Measurements from ENCODE around the gene GEMIN8.

DNA sequence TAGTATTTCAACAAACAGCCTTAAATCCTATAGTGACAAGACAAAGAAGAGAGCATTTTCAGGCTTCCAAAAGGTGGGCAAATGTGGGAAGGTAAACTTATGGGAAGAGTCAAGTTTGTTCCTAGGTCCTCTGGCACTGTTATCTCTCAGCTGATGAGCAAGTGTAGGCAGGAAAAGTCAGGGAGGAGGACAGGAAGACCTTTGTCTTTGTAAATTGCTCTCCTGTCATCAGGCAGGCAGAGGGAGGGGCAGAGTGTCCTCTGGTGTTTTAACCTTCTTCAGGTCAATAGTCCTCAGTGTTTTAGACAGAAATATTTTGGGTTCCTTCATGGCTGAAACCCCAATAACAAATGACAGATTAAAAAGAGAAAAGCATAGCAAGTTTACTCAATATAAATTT is 13.5 kb upstream of the GEMIN8 start:
- TF ChIP-seq, protein P1, sequence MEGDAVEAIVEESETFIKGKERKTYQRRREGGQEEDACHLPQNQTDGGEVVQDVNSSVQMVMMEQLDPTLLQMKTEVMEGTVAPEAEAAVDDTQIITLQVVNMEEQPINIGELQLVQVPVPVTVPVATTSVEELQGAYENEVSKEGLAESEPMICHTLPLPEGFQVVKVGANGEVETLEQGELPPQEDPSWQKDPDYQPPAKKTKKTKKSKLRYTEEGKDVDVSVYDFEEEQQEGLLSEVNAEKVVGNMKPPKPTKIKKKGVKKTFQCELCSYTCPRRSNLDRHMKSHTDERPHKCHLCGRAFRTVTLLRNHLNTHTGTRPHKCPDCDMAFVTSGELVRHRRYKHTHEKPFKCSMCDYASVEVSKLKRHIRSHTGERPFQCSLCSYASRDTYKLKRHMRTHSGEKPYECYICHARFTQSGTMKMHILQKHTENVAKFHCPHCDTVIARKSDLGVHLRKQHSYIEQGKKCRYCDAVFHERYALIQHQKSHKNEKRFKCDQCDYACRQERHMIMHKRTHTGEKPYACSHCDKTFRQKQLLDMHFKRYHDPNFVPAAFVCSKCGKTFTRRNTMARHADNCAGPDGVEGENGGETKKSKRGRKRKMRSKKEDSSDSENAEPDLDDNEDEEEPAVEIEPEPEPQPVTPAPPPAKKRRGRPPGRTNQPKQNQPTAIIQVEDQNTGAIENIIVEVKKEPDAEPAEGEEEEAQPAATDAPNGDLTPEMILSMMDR (IDR thresholded peaks at IDR 0.05; ENCODE audit: low read depth, low read length, poor library complexity, severe bottlenecking), result no peak
- TF ChIP-seq EZH2phosphoT487 (IDR thresholded peaks at IDR 0.05; ENCODE audit: borderline replicate concordance, low read length), result no peak

Measured in DOHH2 (cell line).